PC-9 (cell line): ENCODE results near the gene ADAMTS8. TPM values are rescaled to one million over a fixed set of nuclear protein-coding genes. Genes with fewer than 3 reads are reported as not detected.

Experiments used
- BruUV-seq: library from RNA; stranded (reverse); fragments of 400-500 nt; replicated peaks from 2 replicates; lab custom pipeline; 2021; lab: Mats Ljungman, UMichigan
- CTCF ChIA-PET: fragments of 300-600 bp; sonication (Branson Sonifier 250); formaldehyde crosslinking; loops from one replicate; lab custom pipeline; 2022; ENCODE audit warnings: antibody characterized with exemption; lab: Charles Lee
- POLR2A ChIA-PET: fragments of 300-600 bp; sonication (Branson Sonifier 250); formaldehyde crosslinking; loops from one replicate; lab custom pipeline; 2022; ENCODE audit warnings: antibody characterized with exemption; ENCODE audit not compliant: unreplicated experiment; lab: Charles Lee
- DNase-seq, 2 experiments: peaks; one replicate each; pipeline versions ENCODE4 v3.0.0 to v3.0.0-alpha.2; 2015 to 2022; ENCODE audit warnings: mixed read lengths in 1 of 2
- H2AFZ ChIP-seq: fragments of 200-600 bp; sonication (generic); 2 replicates; pipeline ENCODE4 v1.8.1; 2017; ENCODE audit warnings: antibody characterized with exemption
- H3F3A ChIP-seq: fragments of 200-600 bp; sonication (generic); 2 replicates; pipeline ENCODE4 v1.8.1; 2017; ENCODE audit warnings: antibody characterized with exemption, mild to moderate bottlenecking, low read depth; ENCODE audit not compliant: insufficient read depth
- H3K27ac ChIP-seq: fragments of 200-600 bp; sonication (generic); 2 replicates; pipeline ENCODE4 v1.6.1; 2016; ENCODE audit warnings: mixed run types
- H3K27me3 ChIP-seq: fragments of 200-600 bp; sonication (generic); 2 replicates; pipeline ENCODE4 v1.6.1; 2016; ENCODE audit warnings: low read depth, mixed run types; ENCODE audit not compliant: insufficient read depth
- H3K36me3 ChIP-seq: fragments of 200-600 bp; sonication (generic); 2 replicates; pipeline ENCODE4 v1.6.1; 2016; ENCODE audit warnings: low read depth, mixed run types
- H3K4me1 ChIP-seq: fragments of 200-600 bp; sonication (generic); replicated peaks from 2 replicates; pipeline ENCODE4 v1.6.1; 2016; ENCODE audit warnings: mixed run types; ENCODE audit not compliant: insufficient read depth
- H3K4me2 ChIP-seq: fragments of 200-600 bp; sonication (generic); 2 replicates; pipeline ENCODE4 v1.6.1; 2017; ENCODE audit warnings: mixed run types
- H3K4me3 ChIP-seq: fragments of 200-600 bp; sonication (generic); 2 replicates; pipeline ENCODE4 v1.6.1; 2016; ENCODE audit warnings: mixed run types
- H3K79me2 ChIP-seq: fragments of 200-600 bp; sonication (generic); 2 replicates; pipeline ENCODE4 v1.6.1; 2017; ENCODE audit warnings: low read depth, mixed run types
- H3K9me2 ChIP-seq: fragments of 200-600 bp; sonication (generic); 2 replicates; pipeline ENCODE4 v1.8.1; 2017; ENCODE audit warnings: mild to moderate bottlenecking; ENCODE audit not compliant: insufficient read depth
- H3K9me3 ChIP-seq: fragments of 200-600 bp; sonication (generic); 2 replicates; pipeline ENCODE4 v1.8.1; 2016; ENCODE audit warnings: low read depth; ENCODE audit not compliant: insufficient read depth
- H4K20me1 ChIP-seq: fragments of 200-600 bp; sonication (generic); 2 replicates; pipeline ENCODE4 v1.8.1; 2017; ENCODE audit not compliant: insufficient read depth
- EZH2 ChIP-seq: fragments of 200-600 bp; sonication (generic); IDR thresholded peaks from 2 replicates; pipeline ENCODE4 v1.8.0; 2017; ENCODE audit warnings: antibody characterized with exemption, low read depth
- intact Hi-C: fragments of 100-400 bp; cut with micrococcal nuclease; formaldehyde crosslinking; loops from one replicate; pipeline ENCODE4 v1.10.0; 2022; ENCODE audit not compliant: unreplicated experiment
- total RNA-seq: library from RNA; stranded (reverse); gene quantifications from 2 replicates; pipeline ENCODE4 v1.2.3, GENCODE V29; 2021
- TF ChIP-seq, protein P1 (sequence below): fragments of 200-600 bp; sonication (generic); conservative IDR thresholded peaks from 2 replicates; pipeline ENCODE4 v1.6.1; 2017; ENCODE audit warnings: mixed run types, antibody characterized with exemption, mild to moderate bottlenecking, moderate library complexity

Gene ADAMTS8
- total RNA-seq, 1 experiment from 2014 or later = not detected

DNA sequence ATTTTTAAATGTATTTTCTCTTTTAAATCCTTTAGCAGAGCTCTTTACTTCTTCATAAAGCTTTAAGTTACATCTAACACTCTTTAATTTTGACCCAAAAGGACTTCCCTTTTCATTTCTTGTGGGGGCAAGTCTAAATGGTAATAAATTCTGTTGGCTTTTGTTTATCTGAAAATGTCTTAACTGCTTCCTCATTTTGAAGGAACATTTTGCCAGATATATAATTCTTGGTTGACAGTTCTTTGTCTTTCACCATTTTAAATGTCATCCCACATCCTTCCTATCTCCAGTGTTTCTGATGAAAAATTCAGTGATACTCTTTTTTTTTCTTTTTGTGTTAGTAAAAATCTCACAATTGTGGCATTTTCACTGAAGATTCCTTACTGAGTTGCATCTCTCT, 69.0 kb downstream of the ADAMTS8 start:
- H3F3A ChIP-seq = no peaks in the 10 kb centered on the region
- intact Hi-C loops = no loop called here
- H3K36me3 ChIP-seq = no peaks in the 10 kb centered on the region
- H4K20me1 ChIP-seq = no peaks in the 10 kb centered on the region
- no TSS peak for BruUV-seq
- no peaks in the 10 kb centered on the region for H3K79me2 ChIP-seq
- no peaks in the 10 kb centered on the region for H3K4me1 ChIP-seq
- TF ChIP-seq, protein P1, sequence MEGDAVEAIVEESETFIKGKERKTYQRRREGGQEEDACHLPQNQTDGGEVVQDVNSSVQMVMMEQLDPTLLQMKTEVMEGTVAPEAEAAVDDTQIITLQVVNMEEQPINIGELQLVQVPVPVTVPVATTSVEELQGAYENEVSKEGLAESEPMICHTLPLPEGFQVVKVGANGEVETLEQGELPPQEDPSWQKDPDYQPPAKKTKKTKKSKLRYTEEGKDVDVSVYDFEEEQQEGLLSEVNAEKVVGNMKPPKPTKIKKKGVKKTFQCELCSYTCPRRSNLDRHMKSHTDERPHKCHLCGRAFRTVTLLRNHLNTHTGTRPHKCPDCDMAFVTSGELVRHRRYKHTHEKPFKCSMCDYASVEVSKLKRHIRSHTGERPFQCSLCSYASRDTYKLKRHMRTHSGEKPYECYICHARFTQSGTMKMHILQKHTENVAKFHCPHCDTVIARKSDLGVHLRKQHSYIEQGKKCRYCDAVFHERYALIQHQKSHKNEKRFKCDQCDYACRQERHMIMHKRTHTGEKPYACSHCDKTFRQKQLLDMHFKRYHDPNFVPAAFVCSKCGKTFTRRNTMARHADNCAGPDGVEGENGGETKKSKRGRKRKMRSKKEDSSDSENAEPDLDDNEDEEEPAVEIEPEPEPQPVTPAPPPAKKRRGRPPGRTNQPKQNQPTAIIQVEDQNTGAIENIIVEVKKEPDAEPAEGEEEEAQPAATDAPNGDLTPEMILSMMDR = no peak
- no peak for TF ChIP-seq EZH2
- no peak overlapping the region for H3K4me3 ChIP-seq
- no peak for DNase-seq
- ChIA-PET POLR2A (interaction anchor here (0.7 kb wide), 1 partner anchor 177 kb away, joined by 3 read pairs; no protein-coding TSS in a partner anchor), CTCF (interaction anchor here (0.7 kb wide), 1 partner anchor 66 kb away, joined by 4 read pairs; no protein-coding TSS in a partner anchor)
- H3K9me3 ChIP-seq = peaks cover 12% of the 10 kb centered on the region; the same call in 1 of the 2 replicates
- no peak overlapping the region for H3K4me2 ChIP-seq
- H3K9me2 ChIP-seq = no peaks in the 10 kb centered on the region
- H2AFZ ChIP-seq = no peak overlapping the region
- 0 out of 2 replicates have a peak, but pooled peaks cover 3% of the 10 kb centered on the region for H3K27me3 ChIP-seq
- no peak overlapping the region for H3K27ac ChIP-seq

GRCh38 chr11:130358398-130358797, 70.0 kb downstream of the ADAMTS8 start:
- TF ChIP-seq EZH2 = no peak
- TF ChIP-seq, protein P1 = no peak

More at GRCh38 chr11:130358398-130358797, 70.0 kb downstream of the ADAMTS8 start:
- H3K27ac ChIP-seq = no peak overlapping the region
- no peak for DNase-seq
- BruUV-seq = no TSS peak
- H3K4me1 ChIP-seq = no peaks in the 10 kb centered on the region
- ChIA-PET POLR2A (no interaction called here), CTCF (no interaction called here)
- no peaks in the 10 kb centered on the region for H3K79me2 ChIP-seq
- no peak overlapping the region for H3K4me2 ChIP-seq
- H3K9me2 ChIP-seq = no peaks in the 10 kb centered on the region
- no peaks in the 10 kb centered on the region for H3K27me3 ChIP-seq
- intact Hi-C loops = no loop called here
- H2AFZ ChIP-seq = no peak overlapping the region
- H4K20me1 ChIP-seq = no peaks in the 10 kb centered on the region
- H3K4me3 ChIP-seq = no peak overlapping the region
- no peaks in the 10 kb centered on the region for H3K36me3 ChIP-seq
- H3K9me3 ChIP-seq = peaks cover 12% of the 10 kb centered on the region; the same call in 1 of the 2 replicates
- H3F3A ChIP-seq = no peaks in the 10 kb centered on the region

Other genes starting within 250 kb of the ADAMTS8 start
- 33.4 and 41.2 TPM in 2 replicates for gene ZBTB44, start 113.7 kb downstream of the ADAMTS8 start, total RNA-seq
- gene ADAMTS15, start 20.0 kb upstream of the ADAMTS8 start, total RNA-seq = 1.8 and 2.2 TPM in 2 replicates